ENCODE measurements around the gene EPHB1.
"Not testable (repeated sequence)": the region's sequence is repeated elsewhere in the genome, so short reads cannot be mapped to it uniquely, and the experiment has no call there.

EPHB1 gene

DNA sequence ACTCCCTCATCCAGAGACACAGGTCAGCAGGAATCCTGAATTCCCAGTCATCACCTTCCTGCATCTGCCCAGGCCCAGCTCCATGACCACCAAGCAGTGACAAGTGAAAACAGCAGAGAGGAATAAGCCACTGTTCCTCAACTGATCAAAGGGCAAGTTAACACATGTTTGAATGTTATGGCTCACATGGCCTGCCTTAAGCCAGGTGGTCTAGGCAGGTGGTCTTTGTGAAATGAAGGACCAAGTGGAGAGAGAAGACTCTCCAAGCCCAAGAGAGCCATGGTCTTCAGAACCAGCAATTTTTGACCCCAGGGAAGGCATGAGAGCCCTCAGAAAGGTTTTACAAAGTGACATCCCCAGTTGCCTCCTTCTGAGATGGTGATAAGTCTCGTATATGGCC is 161.8 kb downstream of the EPHB1 start:
- H3K27me3 ChIP-seq (ENCODE audit: insufficient read depth, insufficient read length): no peaks in the 10 kb centered on the region
- DNase-seq (ENCODE audit: low read depth, low spot score): no peak
- peaks cover 10% of the 10 kb centered on the region for H3K9me3 ChIP-seq (ENCODE audit: insufficient read depth, low read length)
- no peaks in the 10 kb centered on the region for H3K36me3 ChIP-seq (ENCODE audit: insufficient read depth, insufficient read length, low read length)
- no peak overlapping the region for H3K4me3 ChIP-seq (ENCODE audit: insufficient read length, low read depth)
- no peaks in the 10 kb centered on the region for H3K4me1 ChIP-seq (ENCODE audit: insufficient read depth, insufficient read length)
- H3K9ac ChIP-seq (ENCODE audit: insufficient read length, low read depth): no peak overlapping the region
- no peak for TF ChIP-seq ZNF274 (IDR thresholded peaks at IDR 0.05; ENCODE audit: low read depth, low read length)
- no peak for TF ChIP-seq YY1 (IDR thresholded peaks at IDR 0.05; ENCODE audit: insufficient read depth, insufficient read length)
- TF ChIP-seq SUZ12 (IDR thresholded peaks at IDR 0.05; ENCODE audit: extremely low read depth, insufficient read depth, insufficient read length): no peak

DNA sequence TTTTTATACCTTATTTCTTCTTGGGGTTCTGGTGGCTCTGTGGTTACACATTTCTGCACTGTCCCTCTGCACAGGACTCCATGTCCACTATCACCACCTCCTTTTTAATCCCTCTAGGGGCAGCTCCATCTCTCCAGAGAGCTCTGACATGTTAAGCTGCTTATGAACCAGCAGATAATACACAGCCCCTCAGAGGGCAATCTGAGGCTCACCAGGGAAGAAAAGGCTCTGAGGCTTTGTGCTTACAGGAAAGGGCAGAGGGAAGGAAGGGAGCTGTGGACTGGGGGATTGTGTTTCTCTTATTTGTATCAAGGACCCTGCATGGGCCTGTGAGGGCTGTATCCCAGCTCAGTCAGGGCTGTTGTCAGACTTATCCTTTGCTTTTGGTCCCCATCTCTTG is 164.5 kb downstream of the EPHB1 start:
- Histone ChIP-seq H3K4me1 (ENCODE audit: insufficient read depth, insufficient read length) (no peaks in the 10 kb centered on the region), H3K36me3 (ENCODE audit: insufficient read depth, insufficient read length, low read length) (no peaks in the 10 kb centered on the region), H3K4me3 (ENCODE audit: insufficient read length, low read depth) (no peak overlapping the region), H3K27me3 (ENCODE audit: insufficient read depth, insufficient read length) (no peaks in the 10 kb centered on the region), H3K9me3 (ENCODE audit: insufficient read depth, low read length) (no peaks in the 10 kb centered on the region), H3K9ac (ENCODE audit: insufficient read length, low read depth) (no peak overlapping the region)
- TF ChIP-seq ZNF274 (IDR thresholded peaks at IDR 0.05; ENCODE audit: low read depth, low read length) (no peak), SUZ12 (IDR thresholded peaks at IDR 0.05; ENCODE audit: extremely low read depth, insufficient read depth, insufficient read length) (no peak), YY1 (IDR thresholded peaks at IDR 0.05; ENCODE audit: insufficient read depth, insufficient read length) (no peak)
- DNase-seq (ENCODE audit: low read depth, low spot score): no peak

DNA sequence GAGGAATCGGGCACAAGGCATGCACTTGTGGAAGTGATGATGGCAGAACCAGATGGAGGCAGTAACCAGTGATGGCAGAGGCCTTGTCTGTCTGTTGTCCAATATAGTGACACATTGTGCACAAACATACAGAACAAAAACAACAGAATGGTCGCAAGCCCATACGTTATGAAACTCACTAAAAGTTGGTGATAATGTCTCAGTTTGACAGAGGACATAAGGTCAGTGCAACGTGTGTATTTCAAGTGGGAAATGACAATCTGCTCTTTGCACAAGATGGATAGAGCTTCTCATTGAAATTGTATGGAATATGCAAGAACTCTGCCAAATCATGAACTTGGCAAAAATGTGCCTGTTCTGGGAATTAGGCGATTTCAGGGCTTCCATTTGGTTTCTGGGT is 169.2 kb downstream of the EPHB1 start:
- Histone ChIP-seq H3K9me3 (ENCODE audit: insufficient read depth, low read length) (no peaks in the 10 kb centered on the region), H3K4me3 (ENCODE audit: insufficient read length, low read depth) (no peak overlapping the region), H3K9ac (ENCODE audit: insufficient read length, low read depth) (no peak overlapping the region), H3K27me3 (ENCODE audit: insufficient read depth, insufficient read length) (no peaks in the 10 kb centered on the region), H3K36me3 (ENCODE audit: insufficient read depth, insufficient read length, low read length) (no peaks in the 10 kb centered on the region), H3K4me1 (ENCODE audit: insufficient read depth, insufficient read length) (no peaks in the 10 kb centered on the region)
- no peak for DNase-seq (ENCODE audit: low read depth, low spot score)
- TF ChIP-seq SUZ12 (IDR thresholded peaks at IDR 0.05; ENCODE audit: extremely low read depth, insufficient read depth, insufficient read length) (no peak), ZNF274 (IDR thresholded peaks at IDR 0.05; ENCODE audit: low read depth, low read length) (no peak), YY1 (IDR thresholded peaks at IDR 0.05; ENCODE audit: insufficient read depth, insufficient read length) (no peak)

DNA sequence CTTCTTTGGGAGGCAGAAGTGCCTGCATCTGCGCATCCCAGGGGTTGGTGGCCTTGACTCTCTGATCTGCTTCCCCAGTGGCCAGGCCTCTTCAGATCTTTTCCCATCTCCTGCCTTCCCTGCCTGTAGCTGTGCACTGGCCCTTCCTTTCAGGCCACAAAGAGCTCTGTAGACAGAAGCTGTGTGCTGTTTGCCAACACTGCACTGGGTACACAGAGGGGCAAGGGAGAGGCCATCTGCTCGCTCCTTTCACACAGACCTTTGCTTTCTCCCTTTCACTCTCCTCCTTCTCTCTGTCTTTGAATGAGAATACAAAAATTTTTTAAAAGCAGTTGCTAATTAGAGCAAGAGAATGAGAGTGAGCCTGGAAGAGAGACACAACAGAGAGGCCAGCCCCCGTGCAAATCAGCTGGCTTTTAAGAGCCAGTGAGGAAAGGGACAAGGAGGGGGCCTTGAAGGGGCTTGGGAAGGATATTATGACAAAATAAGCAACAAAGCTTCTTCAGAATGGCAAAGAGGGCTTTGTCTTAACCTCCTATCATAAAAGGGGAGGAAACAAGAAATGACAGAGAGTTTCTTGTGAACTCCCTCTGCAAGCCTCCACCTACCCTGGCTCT is 170.9 kb downstream of the EPHB1 start:
- no peaks in the 10 kb centered on the region for H3K4me1 ChIP-seq (ENCODE audit: insufficient read depth, insufficient read length)
- H3K27me3 ChIP-seq (ENCODE audit: insufficient read depth, insufficient read length): no peaks in the 10 kb centered on the region
- DNase-seq (ENCODE audit: low read depth, low spot score): no peak
- H3K9me3 ChIP-seq (ENCODE audit: insufficient read depth, low read length): no peaks in the 10 kb centered on the region
- no peak overlapping the region for H3K9ac ChIP-seq (ENCODE audit: insufficient read length, low read depth)
- no peak for TF ChIP-seq SUZ12 (IDR thresholded peaks at IDR 0.05; ENCODE audit: extremely low read depth, insufficient read depth, insufficient read length)
- no peak for TF ChIP-seq YY1 (IDR thresholded peaks at IDR 0.05; ENCODE audit: insufficient read depth, insufficient read length)
- no peak for TF ChIP-seq ZNF274 (IDR thresholded peaks at IDR 0.05; ENCODE audit: low read depth, low read length)
- H3K4me3 ChIP-seq (ENCODE audit: insufficient read length, low read depth): no peak overlapping the region
- H3K36me3 ChIP-seq (ENCODE audit: insufficient read depth, insufficient read length, low read length): no peaks in the 10 kb centered on the region

DNA sequence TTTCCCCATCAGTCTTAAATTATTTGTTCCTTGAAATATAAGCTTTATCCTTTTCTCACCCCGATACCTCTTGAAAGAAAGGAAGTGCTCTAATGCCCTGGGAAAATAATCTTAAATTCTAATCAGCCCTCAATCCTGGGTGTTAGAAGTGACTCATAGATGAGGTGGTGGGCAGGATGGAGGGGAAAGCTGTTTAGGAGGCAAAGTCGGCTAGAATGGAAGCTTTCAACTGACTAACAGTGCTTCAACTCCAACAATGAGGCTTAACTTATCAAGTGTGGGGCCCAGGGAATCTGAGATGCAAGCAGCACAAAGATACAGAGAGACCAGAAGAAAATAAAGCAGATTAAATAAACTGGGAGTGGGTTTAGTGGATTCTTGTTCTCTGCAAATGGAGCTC is 175.8 kb downstream of the EPHB1 start:
- Histone ChIP-seq H3K9me3 (ENCODE audit: insufficient read depth, low read length) (no peaks in the 10 kb centered on the region), H3K36me3 (ENCODE audit: insufficient read depth, insufficient read length, low read length) (no peaks in the 10 kb centered on the region), H3K4me3 (ENCODE audit: insufficient read length, low read depth) (no peak overlapping the region), H3K27me3 (ENCODE audit: insufficient read depth, insufficient read length) (no peaks in the 10 kb centered on the region), H3K9ac (ENCODE audit: insufficient read length, low read depth) (no peak overlapping the region), H3K4me1 (ENCODE audit: insufficient read depth, insufficient read length) (peaks cover 3% of the 10 kb centered on the region)
- no peak for DNase-seq (ENCODE audit: low read depth, low spot score)
- TF ChIP-seq YY1 (IDR thresholded peaks at IDR 0.05; ENCODE audit: insufficient read depth, insufficient read length) (no peak), ZNF274 (IDR thresholded peaks at IDR 0.05; ENCODE audit: low read depth, low read length) (no peak), SUZ12 (IDR thresholded peaks at IDR 0.05; ENCODE audit: extremely low read depth, insufficient read depth, insufficient read length) (no peak)

DNA sequence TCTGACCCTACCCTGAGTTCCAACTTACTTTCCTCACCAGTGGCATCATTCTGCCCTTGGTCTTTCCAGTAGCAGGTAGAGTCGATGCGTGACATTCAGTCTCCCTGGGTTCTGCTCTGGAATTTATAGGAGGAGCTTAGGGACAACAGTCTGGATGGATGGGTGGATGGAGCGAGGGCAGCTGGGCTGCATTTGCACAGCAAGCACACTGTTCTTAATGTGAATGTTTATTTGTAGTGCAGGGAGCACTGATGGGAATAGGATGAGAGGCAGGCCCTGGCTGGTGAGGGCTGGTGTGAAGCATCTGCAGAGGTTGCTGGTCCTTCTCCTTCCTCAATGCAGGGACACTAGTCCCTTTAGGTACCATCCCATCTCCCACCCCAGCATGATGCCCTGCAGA is 176.2 kb downstream of the EPHB1 start:
- DNase-seq (ENCODE audit: low read depth, low spot score): no peak
- TF ChIP-seq ZNF274 (IDR thresholded peaks at IDR 0.05; ENCODE audit: low read depth, low read length) (no peak), YY1 (IDR thresholded peaks at IDR 0.05; ENCODE audit: insufficient read depth, insufficient read length) (no peak), SUZ12 (IDR thresholded peaks at IDR 0.05; ENCODE audit: extremely low read depth, insufficient read depth, insufficient read length) (no peak)
- no peaks in the 10 kb centered on the region for H3K27me3 ChIP-seq (ENCODE audit: insufficient read depth, insufficient read length)
- H3K9ac ChIP-seq (ENCODE audit: insufficient read length, low read depth): no peak overlapping the region
- H3K36me3 ChIP-seq (ENCODE audit: insufficient read depth, insufficient read length, low read length): no peaks in the 10 kb centered on the region
- H3K9me3 ChIP-seq (ENCODE audit: insufficient read depth, low read length): no peaks in the 10 kb centered on the region
- no peak overlapping the region for H3K4me3 ChIP-seq (ENCODE audit: insufficient read length, low read depth)
- H3K4me1 ChIP-seq (ENCODE audit: insufficient read depth, insufficient read length): peaks cover 3% of the 10 kb centered on the region

DNA sequence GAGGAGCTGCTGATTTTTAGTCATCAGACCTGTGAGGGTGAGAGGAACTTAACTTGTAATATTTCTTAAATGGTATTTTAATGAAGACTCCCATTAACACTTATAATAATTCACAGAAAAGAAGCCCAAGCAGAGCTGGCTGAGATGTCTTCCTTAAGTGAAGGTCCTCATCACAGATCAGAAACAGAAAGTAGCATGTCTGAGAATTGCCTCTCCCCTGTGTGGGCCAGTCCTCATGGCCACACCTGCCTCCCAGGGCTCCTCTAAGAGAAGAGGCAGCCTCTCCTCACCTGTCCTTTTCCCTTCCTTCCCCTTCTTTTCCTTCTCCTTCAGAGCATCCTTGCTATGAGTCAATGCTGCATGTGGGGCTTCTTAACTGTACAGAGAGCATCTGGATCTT is 176.8 kb downstream of the EPHB1 start:
- H3K4me3 ChIP-seq (ENCODE audit: insufficient read length, low read depth); H3K9ac ChIP-seq (ENCODE audit: insufficient read length, low read depth); DNase-seq (ENCODE audit: low read depth, low spot score); H3K36me3 ChIP-seq (ENCODE audit: insufficient read depth, insufficient read length, low read length); H3K4me1 ChIP-seq (ENCODE audit: insufficient read depth, insufficient read length); H3K27me3 ChIP-seq (ENCODE audit: insufficient read depth, insufficient read length); H3K9me3 ChIP-seq (ENCODE audit: insufficient read depth, low read length): not testable (repeated sequence)

Data from NT2/D1 (cell line).